Measurements from ENCODE around the gene HOXA6. TPM values are rescaled to one million over a fixed set of nuclear protein-coding genes. Genes with fewer than 3 reads are reported as not detected.

The HOXA6 gene
- total RNA-seq, 1 experiment from 2014 or later = 3.3 TPM

DNA sequence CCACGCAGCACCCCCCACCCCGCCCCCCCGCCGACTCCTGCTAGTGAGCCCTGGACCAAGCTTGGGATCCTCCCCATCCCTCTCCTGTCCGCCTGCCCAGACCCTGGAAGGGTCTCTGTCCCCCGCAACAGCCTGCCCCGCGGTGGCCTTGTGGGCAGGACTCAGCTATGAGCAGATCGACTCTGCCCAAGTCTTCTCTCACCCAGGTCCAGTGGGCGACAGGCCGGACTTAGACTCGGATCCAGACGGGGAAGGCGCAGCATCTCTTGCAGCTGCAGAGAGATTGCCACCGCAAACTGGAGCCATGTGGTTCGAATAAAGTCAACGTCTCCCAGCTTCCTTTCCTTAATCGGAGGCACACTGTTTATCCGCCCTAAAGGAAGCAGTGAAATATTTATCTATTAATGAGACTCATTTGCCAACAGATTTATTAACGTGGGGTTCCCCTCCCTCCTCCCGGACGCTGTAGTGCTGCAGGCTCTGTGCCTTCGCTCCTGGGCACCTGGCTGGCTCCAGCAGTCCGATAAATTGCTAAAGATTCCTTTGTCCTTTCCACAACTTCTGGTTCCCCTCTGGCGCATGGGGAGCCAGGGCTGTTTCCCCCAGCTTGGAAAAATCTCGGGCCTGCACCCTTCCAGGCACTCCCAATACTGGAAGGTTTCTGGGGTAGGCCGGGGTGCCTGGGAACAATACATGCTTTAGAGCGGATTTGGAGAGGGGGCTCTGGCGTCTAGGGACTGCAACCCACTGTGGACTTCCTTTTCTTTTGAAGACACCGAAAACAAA, 9.5 kb upstream of the HOXA6 start:
- H3K9me3 ChIP-seq (ENCODE audit: control insufficient read depth, insufficient read depth, low read depth, low read length) = no peaks in the 10 kb centered on the region
- DNase-seq (ENCODE audit: low read depth, low spot score) (no peak), ATAC-seq (no peak)
- no peak overlapping the region for H3K4me3 ChIP-seq (ENCODE audit: low read depth in 2 of 2, low read length in 2 of 2)
- no peak overlapping the region for H3K27ac ChIP-seq (ENCODE audit: low read length)
- no peaks in the 10 kb centered on the region for H3K27me3 ChIP-seq (ENCODE audit: control insufficient read depth, insufficient read depth, low read length)
- no peaks in the 10 kb centered on the region; the same call in 1 of the 2 replicates for H3K36me3 ChIP-seq (ENCODE audit: control insufficient read depth, insufficient read depth, low read length)
- 0 out of 2 replicates have a peak, but pooled peaks cover 3% of the 10 kb centered on the region for H3K4me1 ChIP-seq (ENCODE audit: control insufficient read depth, insufficient read depth, low read length)
- ChIA-PET CTCF (interaction anchor here (0.6 kb wide), 2 partner anchors 65 to 301 kb away, joined by 3 to 8 read pairs; no protein-coding TSS in a partner anchor), POLR2A (no interaction called here)
- in situ Hi-C loops (cut with HindIII; ENCODE audit: low pct_unique_long_range_greater_than_20kb, low sequenced_read_pairs) (no loop called here), intact Hi-C loops (cut with micrococcal nuclease; ENCODE audit: unreplicated experiment) (no loop called here)
- no TSS peak for BruUV-seq (replicated peaks)
- TF ChIP-seq POLR2AphosphoS5 (IDR thresholded peaks at IDR 0.05; ENCODE audit: low read depth, low read length) = no peak
- TF ChIP-seq, protein P1, sequence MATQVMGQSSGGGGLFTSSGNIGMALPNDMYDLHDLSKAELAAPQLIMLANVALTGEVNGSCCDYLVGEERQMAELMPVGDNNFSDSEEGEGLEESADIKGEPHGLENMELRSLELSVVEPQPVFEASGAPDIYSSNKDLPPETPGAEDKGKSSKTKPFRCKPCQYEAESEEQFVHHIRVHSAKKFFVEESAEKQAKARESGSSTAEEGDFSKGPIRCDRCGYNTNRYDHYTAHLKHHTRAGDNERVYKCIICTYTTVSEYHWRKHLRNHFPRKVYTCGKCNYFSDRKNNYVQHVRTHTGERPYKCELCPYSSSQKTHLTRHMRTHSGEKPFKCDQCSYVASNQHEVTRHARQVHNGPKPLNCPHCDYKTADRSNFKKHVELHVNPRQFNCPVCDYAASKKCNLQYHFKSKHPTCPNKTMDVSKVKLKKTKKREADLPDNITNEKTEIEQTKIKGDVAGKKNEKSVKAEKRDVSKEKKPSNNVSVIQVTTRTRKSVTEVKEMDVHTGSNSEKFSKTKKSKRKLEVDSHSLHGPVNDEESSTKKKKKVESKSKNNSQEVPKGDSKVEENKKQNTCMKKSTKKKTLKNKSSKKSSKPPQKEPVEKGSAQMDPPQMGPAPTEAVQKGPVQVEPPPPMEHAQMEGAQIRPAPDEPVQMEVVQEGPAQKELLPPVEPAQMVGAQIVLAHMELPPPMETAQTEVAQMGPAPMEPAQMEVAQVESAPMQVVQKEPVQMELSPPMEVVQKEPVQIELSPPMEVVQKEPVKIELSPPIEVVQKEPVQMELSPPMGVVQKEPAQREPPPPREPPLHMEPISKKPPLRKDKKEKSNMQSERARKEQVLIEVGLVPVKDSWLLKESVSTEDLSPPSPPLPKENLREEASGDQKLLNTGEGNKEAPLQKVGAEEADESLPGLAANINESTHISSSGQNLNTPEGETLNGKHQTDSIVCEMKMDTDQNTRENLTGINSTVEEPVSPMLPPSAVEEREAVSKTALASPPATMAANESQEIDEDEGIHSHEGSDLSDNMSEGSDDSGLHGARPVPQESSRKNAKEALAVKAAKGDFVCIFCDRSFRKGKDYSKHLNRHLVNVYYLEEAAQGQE (IDR thresholded peaks at IDR 0.05; ENCODE audit: insufficient read depth in 1 of 2, low read depth in 2 of 2, low read length in 1 of 2) = no peak
- no peak for TF ChIP-seq TCF7L2 (IDR thresholded peaks at IDR 0.05; ENCODE audit: low read depth, low read length)
- TF ChIP-seq SIN3A (IDR thresholded peaks at IDR 0.05; ENCODE audit: borderline replicate concordance, insufficient read depth, low read depth, low read length) = no peak
- TF ChIP-seq, protein P2, sequence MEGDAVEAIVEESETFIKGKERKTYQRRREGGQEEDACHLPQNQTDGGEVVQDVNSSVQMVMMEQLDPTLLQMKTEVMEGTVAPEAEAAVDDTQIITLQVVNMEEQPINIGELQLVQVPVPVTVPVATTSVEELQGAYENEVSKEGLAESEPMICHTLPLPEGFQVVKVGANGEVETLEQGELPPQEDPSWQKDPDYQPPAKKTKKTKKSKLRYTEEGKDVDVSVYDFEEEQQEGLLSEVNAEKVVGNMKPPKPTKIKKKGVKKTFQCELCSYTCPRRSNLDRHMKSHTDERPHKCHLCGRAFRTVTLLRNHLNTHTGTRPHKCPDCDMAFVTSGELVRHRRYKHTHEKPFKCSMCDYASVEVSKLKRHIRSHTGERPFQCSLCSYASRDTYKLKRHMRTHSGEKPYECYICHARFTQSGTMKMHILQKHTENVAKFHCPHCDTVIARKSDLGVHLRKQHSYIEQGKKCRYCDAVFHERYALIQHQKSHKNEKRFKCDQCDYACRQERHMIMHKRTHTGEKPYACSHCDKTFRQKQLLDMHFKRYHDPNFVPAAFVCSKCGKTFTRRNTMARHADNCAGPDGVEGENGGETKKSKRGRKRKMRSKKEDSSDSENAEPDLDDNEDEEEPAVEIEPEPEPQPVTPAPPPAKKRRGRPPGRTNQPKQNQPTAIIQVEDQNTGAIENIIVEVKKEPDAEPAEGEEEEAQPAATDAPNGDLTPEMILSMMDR (IDR thresholded peaks at IDR 0.05) = no peak

DNA sequence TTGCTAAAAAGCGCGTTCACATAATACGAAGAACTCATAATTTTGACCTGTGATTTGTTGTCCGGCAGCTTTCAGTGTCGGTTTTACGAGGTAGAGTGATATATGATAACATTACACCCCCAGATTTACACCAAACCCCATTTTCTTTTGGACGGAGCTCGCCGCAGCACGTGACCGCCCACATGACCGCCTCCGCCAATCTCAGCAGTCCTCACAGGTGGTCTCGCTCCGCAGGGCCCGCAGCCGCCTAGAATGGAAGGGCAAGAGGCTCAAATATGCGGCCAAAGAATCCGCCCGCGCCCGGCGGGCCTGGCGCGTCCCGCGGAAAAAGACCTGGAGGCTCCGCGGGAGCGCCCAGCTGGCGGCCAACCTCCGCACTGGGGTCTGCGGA, 8.9 kb upstream of the HOXA6 start, which contains the start of gene HOXA7:
TSS of gene HOXA7 (minus strand) at position 168 of the 391 bp plus-strand sequence. CDS start at position 38, 130 bp downstream.
- TF ChIP-seq TCF7L2 (IDR thresholded peaks at IDR 0.05; ENCODE audit: low read depth, low read length) = no peak
- TF ChIP-seq, protein P1 (IDR thresholded peaks at IDR 0.05; ENCODE audit: insufficient read depth in 1 of 2, low read depth in 2 of 2, low read length in 1 of 2) = no peak
- TF ChIP-seq POLR2AphosphoS5 (IDR thresholded peaks at IDR 0.05; ENCODE audit: low read depth, low read length) = no peak
- TF ChIP-seq, protein P2 (IDR thresholded peaks at IDR 0.05) = no peak
- no peak for TF ChIP-seq SIN3A (IDR thresholded peaks at IDR 0.05; ENCODE audit: borderline replicate concordance, insufficient read depth, low read depth, low read length)
- in situ Hi-C loops (cut with HindIII; ENCODE audit: low pct_unique_long_range_greater_than_20kb, low sequenced_read_pairs) = no loop called here
- peak within 1 kb of the TSS; percentile 45; the same call in 1 of the 2 replicates for H3K27ac ChIP-seq (ENCODE audit: low read length)
- intact Hi-C loops (cut with micrococcal nuclease; ENCODE audit: unreplicated experiment) = no loop called here
- H3K4me3 ChIP-seq (ENCODE audit: low read depth in 2 of 2, low read length in 2 of 2) = no peak within 1 kb of the TSS
- ChIA-PET CTCF (interaction anchor here (0.6 kb wide), 2 partner anchors 65 to 300 kb away, joined by 3 to 8 read pairs; no protein-coding TSS in a partner anchor), POLR2A (no interaction called here)
- BruUV-seq (replicated peaks) = no TSS peak
- H3K9me3 ChIP-seq (ENCODE audit: control insufficient read depth, insufficient read depth, low read depth, low read length) = no peaks in the 10 kb centered on the region
- ATAC-seq = no peak
- 0 out of 2 replicates have a peak, but pooled peaks cover 3% of the 10 kb centered on the region for H3K4me1 ChIP-seq (ENCODE audit: control insufficient read depth, insufficient read depth, low read length)
- no peak for DNase-seq (ENCODE audit: low read depth, low spot score)
- no peaks in the 10 kb centered on the region for H3K27me3 ChIP-seq (ENCODE audit: control insufficient read depth, insufficient read depth, low read length)
- H3K36me3 ChIP-seq (ENCODE audit: control insufficient read depth, insufficient read depth, low read length) = no peaks in the 10 kb centered on the region; the same call in 1 of the 2 replicates

Data from Panc1 (cell line).